GM18870 (cell line): Measurements from ENCODE around the gene PRKAG3.

Experiments
- ATAC-seq: cut with Tn5 transposase; IDR thresholded peaks from one replicate; pipeline ENCODE4 v1.9.1; 2021; ENCODE audit warnings: moderate library complexity; ENCODE audit not compliant: unreplicated experiment

Gene PRKAG3

GRCh38 chr2:218815649-218816048, 16.0 kb downstream of the PRKAG3 start:
- ATAC-seq = no peak

DNA sequence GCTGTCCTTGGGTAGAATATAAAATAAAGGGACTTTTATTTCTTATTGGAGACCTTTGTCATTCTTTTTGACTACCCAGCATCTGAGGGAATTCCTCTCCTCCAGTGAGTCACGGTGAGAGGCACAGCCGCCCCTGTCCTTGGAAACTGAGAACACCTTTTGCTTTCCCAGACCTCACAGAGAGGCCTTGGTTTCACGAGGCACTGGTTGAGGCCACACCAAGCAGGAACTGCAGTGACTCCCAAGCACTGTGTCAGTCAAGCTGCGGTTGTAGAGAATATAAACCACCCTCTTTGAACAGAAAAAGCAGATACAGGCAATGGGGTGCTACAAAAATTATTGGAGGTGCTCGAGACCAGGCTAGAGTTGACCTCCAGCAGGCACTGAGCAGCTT, 16.4 kb downstream of the PRKAG3 start:
- ATAC-seq = no peak

DNA sequence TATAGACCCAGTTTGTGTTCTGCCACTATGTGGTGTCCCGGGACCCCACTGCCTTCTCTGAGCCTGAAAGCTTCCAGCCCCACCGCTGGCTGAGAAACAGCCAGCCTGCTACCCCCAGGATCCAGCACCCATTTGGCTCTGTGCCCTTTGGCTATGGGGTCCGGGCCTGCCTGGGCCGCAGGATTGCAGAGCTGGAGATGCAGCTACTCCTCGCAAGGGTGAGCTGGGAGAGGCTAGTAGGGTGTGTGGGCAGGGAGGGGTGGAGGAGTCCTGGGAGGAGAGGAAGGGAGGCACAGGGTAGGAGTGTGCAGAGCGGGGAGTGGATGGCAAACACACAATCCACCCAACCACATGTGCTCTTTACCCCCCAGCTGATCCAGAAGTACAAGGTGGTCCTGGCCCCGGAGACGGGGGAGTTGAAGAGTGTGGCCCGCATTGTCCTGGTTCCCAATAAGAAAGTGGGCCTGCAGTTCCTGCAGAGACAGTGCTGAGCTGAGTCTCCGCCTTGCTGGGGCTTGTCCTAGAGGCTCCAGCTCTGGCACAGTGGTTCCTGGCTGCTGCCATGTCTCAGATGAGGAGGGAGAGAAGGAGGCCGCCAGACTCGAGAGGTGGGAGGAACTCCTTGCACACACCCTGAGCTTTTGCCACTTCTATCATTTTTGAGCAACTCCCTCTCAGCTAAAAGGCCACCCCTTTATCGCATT, 16.9 kb downstream of the PRKAG3 start:
- ATAC-seq = no peak

GRCh38 chr2:218813771-218814460, 17.7 kb downstream of the PRKAG3 start:
- ATAC-seq = no peak

- no peak for ATAC-seq
Measured at GRCh38 chr2:218812861-218813260, 18.7 kb downstream of the PRKAG3 start.

DNA sequence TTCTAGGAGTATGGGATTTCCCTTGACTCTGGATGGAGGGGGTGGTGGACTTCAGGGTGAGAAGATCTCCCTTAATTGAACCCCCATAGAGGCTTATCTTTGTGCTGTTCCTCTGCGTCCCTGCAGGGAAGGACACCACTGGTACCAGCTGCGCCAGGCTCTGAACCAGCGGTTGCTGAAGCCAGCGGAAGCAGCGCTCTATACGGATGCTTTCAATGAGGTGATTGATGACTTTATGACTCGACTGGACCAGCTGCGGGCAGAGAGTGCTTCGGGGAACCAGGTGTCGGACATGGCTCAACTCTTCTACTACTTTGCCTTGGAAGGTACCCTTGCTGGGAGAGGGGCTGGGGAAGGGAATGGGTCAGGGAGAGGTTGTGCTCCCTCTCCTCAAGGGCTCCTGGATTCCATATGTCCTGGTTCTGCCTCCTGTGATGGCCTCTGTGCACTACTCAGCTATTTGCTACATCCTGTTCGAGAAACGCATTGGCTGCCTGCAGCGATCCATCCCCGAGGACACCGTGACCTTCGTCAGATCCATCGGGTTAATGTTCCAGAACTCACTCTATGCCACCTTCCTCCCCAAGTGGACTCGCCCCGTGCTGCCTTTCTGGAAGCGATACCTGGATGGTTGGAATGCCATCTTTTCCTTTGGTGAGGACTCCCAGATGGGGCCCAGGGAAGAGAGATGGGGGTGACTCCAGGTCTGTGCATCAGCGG, 19.3 kb downstream of the PRKAG3 start:
- no peak for ATAC-seq

DNA sequence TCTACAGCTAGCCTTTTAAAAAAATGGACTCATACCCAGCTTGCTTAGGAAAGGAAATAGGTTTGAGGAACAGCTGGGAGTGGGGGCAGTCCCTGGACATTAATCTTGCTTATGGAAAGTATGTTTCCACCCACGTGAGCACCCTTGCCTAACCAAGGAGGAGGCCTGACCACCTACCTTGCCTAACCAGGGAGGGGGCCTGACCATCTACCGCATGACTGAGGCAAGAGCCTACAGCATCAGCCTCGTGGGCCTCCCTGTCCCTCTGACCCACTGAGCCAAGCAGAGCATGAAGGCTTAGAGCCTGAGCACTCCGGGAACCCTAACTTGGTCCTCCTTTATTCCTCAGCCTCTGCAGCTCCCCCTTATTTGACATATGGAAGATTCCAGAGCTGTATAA, 20.2 kb downstream of the PRKAG3 start:
- no peak for ATAC-seq

GRCh38 chr2:218810256-218810655, 21.3 kb downstream of the PRKAG3 start:
- ATAC-seq = no peak

DNA sequence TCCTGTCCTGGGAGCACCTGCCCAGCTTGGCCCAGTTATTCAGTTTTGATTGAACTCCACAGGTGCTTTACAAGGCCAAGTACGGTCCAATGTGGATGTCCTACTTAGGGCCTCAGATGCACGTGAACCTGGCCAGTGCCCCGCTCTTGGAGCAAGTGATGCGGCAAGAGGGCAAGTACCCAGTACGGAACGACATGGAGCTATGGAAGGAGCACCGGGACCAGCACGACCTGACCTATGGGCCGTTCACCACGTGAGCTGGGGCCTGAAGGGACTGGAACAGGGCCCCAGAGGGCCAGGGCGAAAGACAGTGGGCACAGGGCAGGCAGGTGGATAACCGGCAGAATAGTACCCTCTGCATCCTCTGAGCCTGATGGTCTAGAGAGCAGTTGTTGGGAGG, 22.1 kb downstream of the PRKAG3 start:
- no peak for ATAC-seq

- ATAC-seq = no peak
Measured at GRCh38 chr2:218807626-218808025, 24.0 kb downstream of the PRKAG3 start.

GRCh38 chr2:218806346-218806978, 25.1 kb downstream of the PRKAG3 start:
- ATAC-seq = peak; percentile 58

DNA sequence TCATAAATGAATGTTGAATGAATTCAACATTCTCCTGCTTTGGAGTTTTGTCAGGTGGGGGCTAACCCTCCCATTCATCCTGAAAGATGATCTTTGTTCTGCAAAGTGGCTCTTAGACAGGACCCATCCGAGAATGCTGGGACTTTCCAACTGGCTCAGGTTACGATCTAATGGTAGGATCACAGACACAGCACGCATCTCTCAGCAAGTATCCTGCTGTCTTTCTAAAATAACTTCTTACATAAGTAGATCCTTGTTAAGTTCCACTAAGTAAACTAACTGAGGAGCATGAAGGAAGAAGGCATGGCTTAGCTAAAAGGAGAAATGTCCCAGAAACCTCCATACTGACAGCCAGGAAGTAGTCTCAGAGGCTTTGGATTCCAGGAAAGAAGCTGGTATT, 26.0 kb downstream of the PRKAG3 start:
- ATAC-seq = no peak

DNA sequence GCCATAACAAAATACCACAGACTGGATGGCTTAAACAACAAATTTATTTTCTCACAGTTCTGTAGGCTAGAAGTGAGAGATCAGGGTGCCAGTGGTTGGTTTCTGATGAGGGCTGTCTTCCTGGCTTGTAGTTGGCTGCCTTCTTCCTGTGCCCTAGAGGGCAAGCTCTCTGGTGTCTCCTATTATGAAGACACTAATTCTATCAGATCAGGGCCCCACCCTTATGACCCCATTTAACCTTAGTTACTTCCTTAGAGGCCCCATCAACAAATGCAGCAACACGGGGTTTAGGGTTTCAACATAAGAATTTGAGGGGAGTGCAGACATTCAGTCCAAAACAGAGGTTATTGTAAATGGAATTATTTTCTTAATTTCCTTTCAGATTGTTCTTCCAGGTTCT, 26.8 kb downstream of the PRKAG3 start:
- ATAC-seq = no peak

GRCh38 chr2:218802386-218802994, 29.1 kb downstream of the PRKAG3 start:
- ATAC-seq = no peak

DNA sequence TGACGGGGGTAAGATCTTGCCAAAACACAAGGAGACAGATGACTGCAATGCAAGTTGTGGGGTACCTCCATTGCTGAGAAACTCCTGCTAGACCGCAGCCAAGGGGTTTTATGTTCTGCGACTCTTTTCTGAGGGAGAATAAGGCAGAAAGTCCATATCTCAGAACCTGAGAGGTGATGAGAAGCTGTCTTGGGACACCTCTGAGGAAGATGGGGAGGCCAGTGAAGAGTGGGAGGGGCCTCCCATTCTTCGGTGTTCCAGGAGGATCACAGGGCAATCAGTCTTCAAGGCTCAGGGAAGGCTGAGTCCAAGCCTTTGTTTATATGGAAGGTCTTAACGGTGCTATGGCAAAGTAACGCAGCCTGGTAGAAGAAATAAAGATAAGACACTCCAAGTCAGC, 31.6 kb downstream of the PRKAG3 start:
- no peak for ATAC-seq

DNA sequence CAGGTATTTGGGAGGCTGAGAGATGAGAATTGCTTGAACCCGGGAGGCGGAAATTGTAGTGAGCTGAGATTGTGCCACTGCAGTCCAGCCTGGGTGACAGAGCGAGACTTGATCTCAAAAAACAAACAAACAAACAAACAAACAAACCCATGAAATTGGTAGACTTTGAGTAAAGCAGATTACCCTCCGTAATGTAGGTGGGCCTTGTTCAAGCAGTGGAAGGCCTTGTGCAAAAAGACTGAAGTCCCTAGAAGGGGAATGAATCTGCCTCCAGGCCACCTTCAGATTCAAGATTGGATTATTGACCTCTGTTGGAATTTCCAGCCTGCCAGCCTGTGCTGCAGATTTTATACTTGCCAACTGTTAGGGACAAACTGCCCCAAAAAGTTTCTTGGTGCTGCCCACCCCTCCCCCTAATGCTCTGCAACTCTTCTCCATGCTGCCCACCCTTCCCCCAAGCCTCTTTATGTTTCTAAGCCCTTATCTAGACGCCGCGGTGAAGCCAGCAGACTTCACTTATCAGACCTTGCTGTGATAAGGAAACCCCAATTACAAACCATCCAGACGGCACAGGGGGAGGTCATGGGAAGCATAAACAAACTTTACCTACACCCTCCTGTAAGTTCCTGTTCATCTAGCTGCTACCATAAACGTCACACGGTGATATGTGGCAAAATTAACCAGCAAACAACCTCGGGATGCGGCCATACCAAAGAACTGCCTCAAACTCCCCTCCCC, 32.7 kb downstream of the PRKAG3 start:
- ATAC-seq = no peak

DNA sequence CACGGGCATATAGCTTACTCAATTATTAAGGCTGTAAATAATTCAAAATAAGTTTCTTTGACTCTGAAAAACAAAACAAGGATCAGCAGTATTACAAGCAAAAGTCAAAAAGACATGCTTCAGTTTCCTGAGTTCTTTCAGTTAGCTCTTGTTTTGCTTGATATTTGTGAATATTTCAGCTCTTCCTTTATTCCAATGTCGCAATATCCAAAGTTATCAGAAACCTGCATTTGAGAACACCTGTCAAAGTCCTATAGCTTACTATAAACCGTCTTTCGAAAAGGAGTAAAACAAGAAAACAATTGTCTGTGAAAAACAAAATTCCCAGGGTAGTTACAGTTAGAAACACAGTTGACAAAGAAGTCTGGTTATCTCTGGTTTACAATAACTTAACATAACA, 34.9 kb downstream of the PRKAG3 start:
- ATAC-seq = no peak

- no peak for ATAC-seq
Measured at GRCh38 chr2:218792433-218792832, 39.2 kb downstream of the PRKAG3 start.

- no peak for ATAC-seq
Measured at GRCh38 chr2:218788529-218789255, 42.9 kb downstream of the PRKAG3 start.

- ATAC-seq = no peak
Measured at GRCh38 chr2:218786133-218786532, 45.5 kb downstream of the PRKAG3 start.
